HG03521 (cell line): ENCODE results near the gene RAB10.
"Not testable (repeated sequence)": the region's sequence is repeated elsewhere in the genome, so short reads cannot be mapped to it uniquely, and the experiment has no call there.

Experiments used
- ATAC-seq: cut with Tn5 transposase; IDR thresholded peaks from one replicate; pipeline ENCODE4 v1.9.1; 2021; ENCODE audit warnings: mild to moderate bottlenecking, moderate library complexity; ENCODE audit not compliant: unreplicated experiment

RAB10 gene

GRCh38 chr2:26033818-26034636, at the start of gene RAB10:
RAB10 (plus strand) TSS chr2:26034084; CDS start chr2:26034609, 525 bp downstream.
- peak; percentile 94 for ATAC-seq

- ATAC-seq, result no peak
Measured at GRCh38 chr2:25988134-25988533, 45.8 kb upstream of the RAB10 start.

- ATAC-seq, result no peak
Measured at GRCh38 chr2:25989154-25989553, 44.7 kb upstream of the RAB10 start.

- ATAC-seq, result no peak
Measured at GRCh38 chr2:25991965-25992364, 41.9 kb upstream of the RAB10 start.

- ATAC-seq, result no peak
Measured at GRCh38 chr2:25992556-25992955, 41.3 kb upstream of the RAB10 start.

- ATAC-seq, result no peak
Measured at GRCh38 chr2:25993049-25993448, 40.8 kb upstream of the RAB10 start.

GRCh38 chr2:25994509-25994908, 39.4 kb upstream of the RAB10 start:
- ATAC-seq, result no peak

GRCh38 chr2:25996844-25997243, 37.0 kb upstream of the RAB10 start:
- no peak for ATAC-seq

GRCh38 chr2:25998816-25999383, 35.0 kb upstream of the RAB10 start:
- not testable (repeated sequence) for ATAC-seq

GRCh38 chr2:25999406-25999805, 34.5 kb upstream of the RAB10 start:
- ATAC-seq, result not testable (repeated sequence)

- no peak for ATAC-seq
Measured at GRCh38 chr2:26000561-26001082, 33.3 kb upstream of the RAB10 start.

GRCh38 chr2:26001743-26002351, 32.0 kb upstream of the RAB10 start:
- ATAC-seq, result no peak

GRCh38 chr2:26002632-26003310, 31.1 kb upstream of the RAB10 start:
- ATAC-seq, result no peak

GRCh38 chr2:26008095-26008494, 25.8 kb upstream of the RAB10 start:
- ATAC-seq, result no peak

- no peak for ATAC-seq
Measured at GRCh38 chr2:26008851-26009566, 24.9 kb upstream of the RAB10 start.

GRCh38 chr2:26009567-26009963, 24.3 kb upstream of the RAB10 start:
- ATAC-seq, result no peak

GRCh38 chr2:26010943-26011342, 22.9 kb upstream of the RAB10 start:
- no peak for ATAC-seq

- ATAC-seq, result no peak
Measured at GRCh38 chr2:26011609-26011989, 22.3 kb upstream of the RAB10 start.

GRCh38 chr2:26011990-26012856, 21.7 kb upstream of the RAB10 start:
- no peak for ATAC-seq

- ATAC-seq, result no peak
Measured at GRCh38 chr2:26013668-26014067, 20.2 kb upstream of the RAB10 start.
